H1 (cell line): Measurements from ENCODE around the gene INAFM2. TPM values are rescaled to one million over a fixed set of nuclear protein-coding genes. Genes with fewer than 3 reads are reported as not detected.

Source experiments
- CTCF ChIA-PET: fragments of 300-600 bp; sonication (Branson Sonifier 250); formaldehyde crosslinking; loops from one replicate; lab custom pipeline; 2021; ENCODE audit not compliant: partially characterized antibody; lab: Charles Lee
- POLR2A ChIA-PET: fragments of 300-600 bp; sonication (Branson Sonifier 250); formaldehyde crosslinking; loops from one replicate; lab custom pipeline; 2021; ENCODE audit warnings: inconsistent platforms; ENCODE audit not compliant: partially characterized antibody; lab: Charles Lee
- DNase-seq, 2 experiments: peaks; one replicate each; pipeline versions ENCODE4 v3.0.0 to v3.0.0-alpha.2; 2010 to 2022; ENCODE audit warnings: low spot score in 2 of 2, low read depth in 1 of 2, mixed read lengths in 1 of 2
- FAIRE-seq: peaks from 2 replicates; lab custom pipeline; 2011; peaks lifted over from hg19 to GRCh38; lab: Jason Lieb, UNC
- H2AFZ ChIP-seq: 2 replicates; pipeline ENCODE4 v1.8.1; 2012; ENCODE audit warnings: low read length, inconsistent platforms
- H2AK5ac ChIP-seq: 2 replicates; pipeline ENCODE4 v1.6.1; 2013; ENCODE audit warnings: low read depth, low read length
- H2BK120ac ChIP-seq: replicated peaks from 2 replicates; pipeline ENCODE3; 2013; ENCODE audit warnings: low read depth, low read length, inconsistent platforms
- H2BK12ac ChIP-seq: 2 replicates; pipeline ENCODE4 v1.6.1; 2013; ENCODE audit warnings: low read depth, low read length
- H2BK15ac ChIP-seq: 2 replicates; pipeline ENCODE4 v1.6.1; 2013; ENCODE audit warnings: low read length
- H2BK20ac ChIP-seq: 2 replicates; pipeline ENCODE4 v1.6.1; 2013; ENCODE audit warnings: low read length
- H2BK5ac ChIP-seq: 2 replicates; pipeline ENCODE4 v1.6.1; 2013; ENCODE audit warnings: low read depth, low read length
- H3K14ac ChIP-seq: 2 replicates; pipeline ENCODE4 v1.6.1; 2013; ENCODE audit warnings: inconsistent platforms; ENCODE audit not compliant: insufficient read length
- H3K18ac ChIP-seq: 2 replicates; pipeline ENCODE4 v1.6.1; 2013; ENCODE audit warnings: low read length; ENCODE audit errors: extremely low read depth
- H3K23ac ChIP-seq: 2 replicates; pipeline ENCODE4 v1.6.1; 2013; ENCODE audit warnings: inconsistent platforms; ENCODE audit not compliant: insufficient read length
- H3K23me2 ChIP-seq: 2 replicates; pipeline ENCODE4 v1.6.1; 2013; ENCODE audit warnings: low read depth, low read length
- H3K27ac ChIP-seq: 2 replicates; pipeline ENCODE4 v1.6.1; 2011; ENCODE audit warnings: low read depth, low read length, inconsistent platforms
- H3K27me3 ChIP-seq, 4 experiments: replicated peaks in 1 of 4; 1 replicate in 1 of 4; 2 replicates in 3 of 4; pipeline versions ENCODE4 v1.6.1 to v1.8.1; 2011 to 2013; ENCODE audit warnings: low read length in 3 of 4, mild to moderate bottlenecking in 3 of 4, inconsistent platforms in 2 of 4, mixed read lengths in 2 of 4, moderate library complexity in 1 of 4; ENCODE audit not compliant: control insufficient read depth in 3 of 4, insufficient read depth in 3 of 4; ENCODE audit errors: extremely low read depth in 1 of 4
- H3K36me3 ChIP-seq, 4 experiments: 2 replicates each; pipeline versions ENCODE4 v1.6.1 to v1.8.1; 2011 to 2013; ENCODE audit warnings: mild to moderate bottlenecking in 4 of 4, low read length in 3 of 4, moderate library complexity in 2 of 4, control low read depth in 1 of 4, inconsistent platforms in 1 of 4; ENCODE audit not compliant: insufficient read depth in 4 of 4, control insufficient read depth in 2 of 4
- H3K4ac ChIP-seq: replicated peaks from 2 replicates; pipeline ENCODE3; 2013; ENCODE audit warnings: low read length, low read depth, mixed read lengths, inconsistent platforms; ENCODE audit not compliant: insufficient read length
- H3K4me1 ChIP-seq, 4 experiments: replicated peaks in 1 of 4; 1 replicate in 1 of 4; 2 replicates in 3 of 4; pipeline versions ENCODE4 v1.6.1 to v1.8.1; 2011 to 2013; ENCODE audit warnings: low read length in 3 of 4, inconsistent platforms in 2 of 4, mixed read lengths in 1 of 4; ENCODE audit not compliant: insufficient read depth in 4 of 4, control insufficient read depth in 3 of 4
- H3K4me2 ChIP-seq, 2 experiments: 2 replicates each; pipeline versions ENCODE4 v1.6.1 to v1.8.1; 2011 to 2013; ENCODE audit warnings: low read depth in 2 of 2, low read length in 2 of 2, control low read depth in 1 of 2, inconsistent platforms in 1 of 2, mild to moderate bottlenecking in 1 of 2; ENCODE audit not compliant: insufficient read depth in 1 of 2
- H3K4me3 ChIP-seq, 4 experiments: fragments of 200-600, 300-600 bp in 1 of 4; sonication (generic), shearing (Covaris generic), sonication (Bioruptor Twin) in 1 of 4; 2 replicates each; pipeline versions ENCODE4 v1.5.1 to v1.8.1; 2011 to 2016; ENCODE audit warnings: low read length in 4 of 4, low read depth in 3 of 4, control low read depth in 2 of 4, inconsistent platforms in 2 of 4, mild to moderate bottlenecking in 2 of 4, mixed read lengths in 1 of 4, moderate library complexity in 1 of 4; ENCODE audit not compliant: insufficient read depth in 2 of 4; ENCODE audit errors: extremely low read depth in 1 of 4
- H3K56ac ChIP-seq: replicated peaks from 2 replicates; pipeline ENCODE3; 2013; ENCODE audit warnings: low read depth, mild to moderate bottlenecking, mixed read lengths, low read length, inconsistent platforms; ENCODE audit not compliant: insufficient read length
- H3K79me1 ChIP-seq: 2 replicates; pipeline ENCODE4 v1.6.1; 2013; ENCODE audit warnings: low read depth, low read length, control low read depth
- H3K79me2 ChIP-seq, 2 experiments: 2 replicates each; pipeline versions ENCODE4 v1.6.1 to v1.8.1; 2012 to 2013; ENCODE audit warnings: low read length in 2 of 2, mild to moderate bottlenecking in 2 of 2, inconsistent platforms in 1 of 2; ENCODE audit not compliant: insufficient read depth in 2 of 2, control insufficient read depth in 1 of 2
- H3K9ac ChIP-seq, 4 experiments: replicated peaks in 1 of 4; 1 replicate in 1 of 4; 2 replicates in 3 of 4; pipeline versions ENCODE4 v1.6.1 to v1.8.1; 2011 to 2013; ENCODE audit warnings: low read depth in 3 of 4, low read length in 3 of 4, control low read depth in 2 of 4, mild to moderate bottlenecking in 2 of 4, moderate library complexity in 2 of 4, inconsistent platforms in 1 of 4; ENCODE audit errors: extremely low read depth in 1 of 4
- H3K9me3 ChIP-seq, 2 experiments: 2 replicates each; pipeline versions ENCODE4 v1.6.1 to v1.8.1; 2012 to 2013; ENCODE audit warnings: mild to moderate bottlenecking in 2 of 2, moderate library complexity in 2 of 2, control low read depth in 1 of 2, inconsistent platforms in 1 of 2, low read depth in 1 of 2, low read length in 1 of 2, mixed read lengths in 1 of 2; ENCODE audit not compliant: insufficient read depth in 2 of 2
- H4K20me1 ChIP-seq, 2 experiments: replicated peaks in 1 of 2; 2 replicates each; pipeline versions ENCODE3 to v1.8.1; 2011 to 2013; ENCODE audit warnings: inconsistent platforms in 2 of 2, low read length in 2 of 2, mild to moderate bottlenecking in 1 of 2; ENCODE audit not compliant: insufficient read depth in 2 of 2, control insufficient read depth in 1 of 2
- H4K5ac ChIP-seq: 2 replicates; pipeline ENCODE4 v1.6.1; 2013; ENCODE audit warnings: low read length, low read depth, mixed read lengths, inconsistent platforms; ENCODE audit not compliant: insufficient read length
- H4K8ac ChIP-seq: 2 replicates; pipeline ENCODE4 v1.8.0; 2013; ENCODE audit warnings: mild to moderate bottlenecking, moderate library complexity, low read length, inconsistent platforms; ENCODE audit not compliant: insufficient read depth; ENCODE audit errors: extremely low read depth
- H4K91ac ChIP-seq: replicated peaks from 2 replicates; pipeline ENCODE3; 2013; ENCODE audit warnings: low read length, mixed read lengths, inconsistent platforms; ENCODE audit not compliant: insufficient read length
- GABPA ChIP-seq: IDR thresholded peaks from 2 replicates; pipeline ENCODE4 v1.6.1; 2011; ENCODE audit warnings: mild to moderate bottlenecking, low read length, moderate library complexity, borderline replicate concordance; ENCODE audit not compliant: insufficient read depth
- GTF2F1 ChIP-seq: IDR thresholded peaks from 2 replicates; pipeline ENCODE4 v1.6.1; 2012; ENCODE audit warnings: low read depth, low read length, improper control_type of control experiment, borderline replicate concordance
- KDM1A ChIP-seq: fragments of 200-600, 300-600 bp; sonication (generic); IDR thresholded peaks from 2 replicates; pipeline ENCODE4 v1.7.1; 2016; ENCODE audit warnings: mild to moderate bottlenecking, low read length, borderline replicate concordance
- KDM4A ChIP-seq: IDR thresholded peaks from one replicate; pipeline ENCODE4 v1.7.1; 2012; ENCODE audit warnings: low read depth, mild to moderate bottlenecking, moderate library complexity, low read length, inconsistent platforms; ENCODE audit not compliant: severe bottlenecking
- KDM5A ChIP-seq: fragments of 200-600 bp; IDR thresholded peaks from 2 replicates; pipeline ENCODE4 v1.7.1; 2012; ENCODE audit warnings: mild to moderate bottlenecking, low read length, inconsistent platforms, mixed read lengths
- POLR2A ChIP-seq, 2 experiments: IDR thresholded peaks; 1 replicate in 1 of 2; 2 replicates in 1 of 2; pipeline ENCODE4 v1.6.1; 2011; ENCODE audit warnings: low read depth in 2 of 2, low read length in 2 of 2, mild to moderate bottlenecking in 2 of 2; ENCODE audit errors: control extremely low read depth in 1 of 2
- RAD21 ChIP-seq, 2 experiments: IDR thresholded peaks in 1 of 2; conservative IDR thresholded peaks in 1 of 2; 2 replicates each; pipeline ENCODE4 v1.6.1; 2011; ENCODE audit warnings: low read depth in 2 of 2, low read length in 2 of 2, improper control_type of control experiment in 1 of 2, inconsistent platforms in 1 of 2, mild to moderate bottlenecking in 1 of 2, moderate library complexity in 1 of 2
- SIX5 ChIP-seq: IDR thresholded peaks from 2 replicates; pipeline ENCODE4 v1.6.1; 2011; ENCODE audit warnings: mild to moderate bottlenecking, low read depth, low read length
- SRF ChIP-seq: IDR thresholded peaks from 2 replicates; pipeline ENCODE4 v1.6.1; 2011; ENCODE audit warnings: mild to moderate bottlenecking, low read depth, low read length, moderate library complexity
- SUZ12 ChIP-seq: fragments of 200-600 bp; sonication (generic); IDR thresholded peaks from 2 replicates; pipeline ENCODE4 v1.6.1; 2012; ENCODE audit warnings: mild to moderate bottlenecking, inconsistent platforms, low read length, moderate library complexity, mixed read lengths
- TAF1 ChIP-seq: IDR thresholded peaks from 2 replicates; pipeline ENCODE4 v1.6.1; 2011; ENCODE audit warnings: mild to moderate bottlenecking, low read depth, low read length
- WGBS, 2 experiments: shearing (Covaris generic) in 1 of 2; methylation state at CpG; one replicate each; pipeline versions ENCODE4 v1.1.6 to v1.1.7; 2013 to 2015; ENCODE audit warnings: low lambda C conversion rate in 2 of 2, mixed read lengths in 2 of 2, inconsistent platforms in 1 of 2, low coverage in 1 of 2, missing lambda C conversion rate in 1 of 2; ENCODE audit not compliant: insufficient replicate concordance in 2 of 2, insufficient coverage in 1 of 2, insufficient read length in 1 of 2; ENCODE audit errors: extremely low coverage in 1 of 2, missing lambda C conversion rate in 1 of 2; 5-methylcytosine and 5-hydroxymethylcytosine counted together
- polyA plus RNA-seq, 7 experiments: library from polyadenylated mRNA; depleted of rRNA in 3 of 7; stranded (reverse) in 5 of 7; unstranded in 2 of 7; fragments of >200 nt in 5 of 7; fragments of 200-250 nt in 2 of 7; gene quantifications; 1 replicate in 5 of 7; 2 replicates in 1 of 7; 4 replicates in 1 of 7; pipeline versions ENCODE4 v1.2.1 to v1.2.3, GENCODE V29; 2011 to 2013; ENCODE audit warnings: missing spikeins in 2 of 7, mixed read lengths in 2 of 7
- total RNA-seq: library from RNA; stranded (reverse); fragmentation: NEBNext Ultra II Directional; extraction: Animal tissue kit (Norgen Biotek cat#: 25700); gene quantifications from 2 replicates; pipeline ENCODE4 v1.2.1, GENCODE V29; 2021
- TF ChIP-seq, protein P1 (sequence below): IDR thresholded peaks from 2 replicates; pipeline ENCODE4 v1.6.1; 2012; ENCODE audit warnings: low read length, inconsistent platforms

Gene INAFM2
- total and polyA plus RNA-seq, 2 of the 8 experiments (the other 6 are each of a cell fraction or from before 2014, with no cell fraction given), result 15.3 to 35.1 TPM

- Histone ChIP-seq H3K23me2 (peaks cover 11% of the 10 kb centered on the region; the same call in 1 of the 2 replicates), H2AK5ac (no peak overlapping the region), H3K23ac (no peak overlapping the region), H3K9ac (no peak overlapping the region), H2BK15ac (no peak overlapping the region), H3K56ac (no peak overlapping the region), H3K9me3 (no peaks in the 10 kb centered on the region), H3K4ac (no peak overlapping the region), H3K79me2 (peaks cover 0 to 8% of the 10 kb centered on the region in 2 experiments; a peak in 3 of 4 replicates), H3K18ac (no peak overlapping the region), H3K14ac (no peak overlapping the region), H4K5ac (no peak overlapping the region), H2BK5ac (no peak overlapping the region), H2BK12ac (no peak overlapping the region), H4K20me1 (no peaks in the 10 kb centered on the region), H3K4me1 (peaks cover 5 to 20% (median 11%) of the 10 kb centered on the region in 4 experiments), H3K4me2 (no peak overlapping the region), H4K91ac (no peak overlapping the region), H3K27ac (no peak overlapping the region), H2AFZ (no peak overlapping the region), H3K79me1 (no peaks in the 10 kb centered on the region; the same call in 1 of the 2 replicates), H4K8ac (no peak overlapping the region), H3K4me3 (no peak overlapping the region), H3K36me3 (peaks cover 0 to 2% (median 0%) of the 10 kb centered on the region in 4 experiments; a peak in 1 of 8 replicates), H3K27me3 (peaks cover 0 to 19% (median 9%) of the 10 kb centered on the region in 4 experiments; a peak in 4 of 7 replicates), H2BK120ac (no peak overlapping the region), H2BK20ac (no peak overlapping the region)
- FAIRE-seq (no peak), DNase-seq (no peak)
- CTCF ChIA-PET, result interaction anchor here (0.6 to 23.9 kb wide), 22 partner anchors 12 to 577 kb away, joined by 3 to 584 read pairs (median 5); partner anchors contain the start of genes ANKRD63, CCDC9B, DISP2 and PHGR1
- POLR2A ChIA-PET, result interaction anchor here (0.7 to 1.8 kb wide), 6 partner anchors 9 to 20 kb away, joined by 3 to 4 read pairs (median 4); partner anchors contain the start of gene CCDC9B
- 38% methylated on average over 1 of the region's 1 CpG; no CpG with 5 or more reads in 1 of the 2 experiments for WGBS, 2 experiments
- TF ChIP-seq POLR2A (IDR thresholded peaks at IDR 0.05; ENCODE audit: control extremely low read depth in 1 of 2, low read depth in 2 of 2, low read length in 2 of 2) (no peak), KDM4A (no peak), KDM1A (no peak), KDM5A (no peak), SUZ12 (no peak), GTF2F1 (no peak), SRF (no peak), GABPA (no peak), TAF1 (no peak), RAD21 (IDR thresholded peaks at IDR 0.05 in 1 of 2, conservative IDR thresholded peaks at IDR 0.05 in 1 of 2; ENCODE audit: low read depth in 2 of 2, low read length in 2 of 2) (no peak), SIX5 (no peak)
- TF ChIP-seq, protein P1, sequence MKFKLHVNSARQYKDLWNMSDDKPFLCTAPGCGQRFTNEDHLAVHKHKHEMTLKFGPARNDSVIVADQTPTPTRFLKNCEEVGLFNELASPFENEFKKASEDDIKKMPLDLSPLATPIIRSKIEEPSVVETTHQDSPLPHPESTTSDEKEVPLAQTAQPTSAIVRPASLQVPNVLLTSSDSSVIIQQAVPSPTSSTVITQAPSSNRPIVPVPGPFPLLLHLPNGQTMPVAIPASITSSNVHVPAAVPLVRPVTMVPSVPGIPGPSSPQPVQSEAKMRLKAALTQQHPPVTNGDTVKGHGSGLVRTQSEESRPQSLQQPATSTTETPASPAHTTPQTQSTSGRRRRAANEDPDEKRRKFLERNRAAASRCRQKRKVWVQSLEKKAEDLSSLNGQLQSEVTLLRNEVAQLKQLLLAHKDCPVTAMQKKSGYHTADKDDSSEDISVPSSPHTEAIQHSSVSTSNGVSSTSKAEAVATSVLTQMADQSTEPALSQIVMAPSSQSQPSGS, result no peak
Measured at GRCh38 chr15:40320409-40320808, 3.1 kb upstream of the INAFM2 start.
